CD4-positive, alpha-beta T cell treated with Interleukin-6 for 4 hours (primary cell): ENCODE measurements around the gene SNTG2.
"Not testable (repeated sequence)": the region's sequence is repeated elsewhere in the genome, so short reads cannot be mapped to it uniquely, and the experiment has no call there.

Experiments
- DNase-seq: peaks from one replicate; pipeline ENCODE4 v3.0.0-alpha.2; 2020; ENCODE audit warnings: mixed read lengths

SNTG2 gene

GRCh38 chr2:1209246-1209645, 258.6 kb downstream of the SNTG2 start:
- DNase-seq = no peak

GRCh38 chr2:1209761-1210160, 259.1 kb downstream of the SNTG2 start:
- no peak for DNase-seq

GRCh38 chr2:1210352-1210751, 259.7 kb downstream of the SNTG2 start:
- no peak for DNase-seq

GRCh38 chr2:1219901-1220573, 269.4 kb downstream of the SNTG2 start:
- DNase-seq = no peak

- no peak for DNase-seq
Observed at GRCh38 chr2:1222056-1222455, 271.4 kb downstream of the SNTG2 start.

GRCh38 chr2:1223791-1224190, 273.1 kb downstream of the SNTG2 start:
- no peak for DNase-seq

- DNase-seq = no peak
Observed at GRCh38 chr2:1224901-1225300, 274.3 kb downstream of the SNTG2 start.

- no peak for DNase-seq
Observed at GRCh38 chr2:1226766-1227165, 276.1 kb downstream of the SNTG2 start.

GRCh38 chr2:1227274-1227900, 276.7 kb downstream of the SNTG2 start:
- no peak for DNase-seq

GRCh38 chr2:1229596-1229995, 278.9 kb downstream of the SNTG2 start:
- DNase-seq = not testable (repeated sequence)

- DNase-seq = no peak
Observed at GRCh38 chr2:1230155-1230893, 279.7 kb downstream of the SNTG2 start.

- no peak for DNase-seq
Observed at GRCh38 chr2:1231466-1232063, 280.9 kb downstream of the SNTG2 start.

GRCh38 chr2:1233281-1233680, 282.6 kb downstream of the SNTG2 start:
- DNase-seq = no peak

- no peak for DNase-seq
Observed at GRCh38 chr2:1234731-1235308, 284.2 kb downstream of the SNTG2 start.

- no peak for DNase-seq
Observed at GRCh38 chr2:1235806-1236205, 285.2 kb downstream of the SNTG2 start.

- no peak for DNase-seq
Observed at GRCh38 chr2:1236606-1237005, 286.0 kb downstream of the SNTG2 start.

GRCh38 chr2:1237783-1238182, 287.1 kb downstream of the SNTG2 start:
- DNase-seq = no peak

GRCh38 chr2:1238598-1239138, 288.0 kb downstream of the SNTG2 start:
- DNase-seq = no peak

- DNase-seq = no peak
Observed at GRCh38 chr2:1245193-1245592, 294.5 kb downstream of the SNTG2 start.

GRCh38 chr2:1246239-1246638, 295.6 kb downstream of the SNTG2 start:
- no peak for DNase-seq

GRCh38 chr2:1246991-1247390, 296.3 kb downstream of the SNTG2 start:
- DNase-seq = no peak

- no peak for DNase-seq
Observed at GRCh38 chr2:1248187-1248586, 297.5 kb downstream of the SNTG2 start.
